Activated T-helper 2 cell treated with anti-CD3 and anti-CD28 coated beads, Interferon-gamma antibody, Interleukin-2, Interleukin-4, amounts not matched to agents 10 μg/mL and 5 μg/mL and 100 μg/mL, durations not matched to agents 14 hours and 24 hours and 36 hours (primary cell): Measurements from ENCODE around the gene ATOX1. TPM values are rescaled to one million over a fixed set of nuclear protein-coding genes. Genes with fewer than 3 reads are reported as not detected.
"Not testable (repeated sequence)": the region's sequence is repeated elsewhere in the genome, so short reads cannot be mapped to it uniquely, and the experiment has no call there.

Source experiments
- DNase-seq: peaks from one replicate; pipeline ENCODE4 v3.0.0; 2021; ENCODE audit warnings: low spot score
- H3K27ac Mint-ChIP-seq: one replicate; pipeline ENCODE4 v1.8.0; 2021; ENCODE audit warnings: mixed read lengths
- H3K27me3 Mint-ChIP-seq: one replicate; pipeline ENCODE4 v1.8.0; 2021; ENCODE audit warnings: low read depth, mixed read lengths
- H3K36me3 Mint-ChIP-seq: one replicate; pipeline ENCODE4 v1.8.0; 2021; ENCODE audit warnings: low read depth, mixed read lengths
- H3K4me1 Mint-ChIP-seq: one replicate; pipeline ENCODE4 v1.8.0; 2021; ENCODE audit warnings: low read depth, mixed read lengths
- H3K4me3 Mint-ChIP-seq: one replicate; pipeline ENCODE4 v1.8.0; 2021; ENCODE audit warnings: low read depth, mild to moderate bottlenecking, moderate library complexity, mixed read lengths
- H3K9me3 Mint-ChIP-seq: one replicate; pipeline ENCODE4 v1.8.0; 2021; ENCODE audit warnings: mixed read lengths
- intact Hi-C: fragments of 100-400 bp; cut with micrococcal nuclease; formaldehyde crosslinking; loops from one replicate; pipeline ENCODE4 v1.15.1; 2023
- total RNA-seq: library from RNA; stranded (reverse); gene quantifications from 2 replicates; pipeline ENCODE4 v1.2.3, GENCODE V29; 2022

ATOX1 gene
- total RNA-seq: 69.8 and 82.8 TPM in 2 replicates

- intact Hi-C loops: loop anchor here (1.0 to 10.0 kb wide), 4 partner anchors 9 to 604 kb away; partner anchors contain the start of genes ANXA6 and G3BP1
- no peaks in the 10 kb centered on the region for H3K9me3 Mint-ChIP-seq
- H3K4me1 Mint-ChIP-seq: peaks cover 32% of the 10 kb centered on the region
- DNase-seq: peak; percentile 87
- peaks cover 4% of the 10 kb centered on the region for H3K27me3 Mint-ChIP-seq
- peak within 1 kb of the TSS; percentile 92 for H3K4me3 Mint-ChIP-seq
- peak within 1 kb of the TSS; percentile 85 for H3K27ac Mint-ChIP-seq
- H3K36me3 Mint-ChIP-seq: peaks cover 7% of the 10 kb centered on the region
Observed at GRCh38 chr5:151758430-151759241, at the start of gene ATOX1. Gene ATOX1, minus strand, starts transcription at chr5:151758631. Its CDS starts 80 bp downstream, at chr5:151758551.

GRCh38 chr5:151805414-151806223, 47.2 kb upstream of the ATOX1 start:
- Mint-ChIP-seq H3K4me1 (peaks cover 26% of the 10 kb centered on the region), H3K4me3 (no peak overlapping the region), H3K36me3 (peaks cover 85% of the 10 kb centered on the region), H3K27me3 (no peaks in the 10 kb centered on the region), H3K9me3 (peaks cover 4% of the 10 kb centered on the region), H3K27ac (no peak overlapping the region)
- intact Hi-C loops: no loop called here
- no peak for DNase-seq

- Mint-ChIP-seq H3K4me1 (peaks cover 22% of the 10 kb centered on the region), H3K27me3 (no peaks in the 10 kb centered on the region), H3K27ac (no peak overlapping the region), H3K36me3 (peaks cover 78% of the 10 kb centered on the region), H3K4me3 (no peak overlapping the region), H3K9me3 (no peaks in the 10 kb centered on the region)
- DNase-seq: no peak
- intact Hi-C loops: no loop called here
Observed at GRCh38 chr5:151800532-151800931, 42.1 kb upstream of the ATOX1 start.

GRCh38 chr5:151799407-151799806, 41.0 kb upstream of the ATOX1 start:
- intact Hi-C loops: no loop called here
- H3K27ac Mint-ChIP-seq: peak overlapping the region; percentile 13
- H3K4me1 Mint-ChIP-seq: peaks cover 22% of the 10 kb centered on the region
- H3K9me3 Mint-ChIP-seq: no peaks in the 10 kb centered on the region
- no peak for DNase-seq
- H3K36me3 Mint-ChIP-seq: peaks cover 75% of the 10 kb centered on the region
- no peaks in the 10 kb centered on the region for H3K27me3 Mint-ChIP-seq
- no peak overlapping the region for H3K4me3 Mint-ChIP-seq

GRCh38 chr5:151798674-151799073, 40.2 kb upstream of the ATOX1 start:
- DNase-seq: no peak
- Mint-ChIP-seq H3K9me3 (no peaks in the 10 kb centered on the region), H3K27me3 (no peaks in the 10 kb centered on the region), H3K36me3 (peaks cover 75% of the 10 kb centered on the region), H3K4me1 (peaks cover 25% of the 10 kb centered on the region), H3K27ac (no peak overlapping the region), H3K4me3 (no peak overlapping the region)
- intact Hi-C loops: no loop called here

GRCh38 chr5:151795426-151795825, 37.0 kb upstream of the ATOX1 start:
- intact Hi-C loops: no loop called here
- H3K4me3 Mint-ChIP-seq: no peak overlapping the region
- H3K4me1 Mint-ChIP-seq: peaks cover 23% of the 10 kb centered on the region
- H3K36me3 Mint-ChIP-seq: peaks cover 86% of the 10 kb centered on the region
- no peak for DNase-seq
- no peaks in the 10 kb centered on the region for H3K27me3 Mint-ChIP-seq
- no peak overlapping the region for H3K27ac Mint-ChIP-seq
- H3K9me3 Mint-ChIP-seq: no peaks in the 10 kb centered on the region

GRCh38 chr5:151793358-151793757, 34.9 kb upstream of the ATOX1 start:
- DNase-seq: no peak
- Mint-ChIP-seq H3K9me3 (no peaks in the 10 kb centered on the region), H3K36me3 (peaks cover 85% of the 10 kb centered on the region), H3K4me3 (no peak overlapping the region), H3K4me1 (peaks cover 19% of the 10 kb centered on the region), H3K27me3 (no peaks in the 10 kb centered on the region), H3K27ac (no peak overlapping the region)
- intact Hi-C loops: no loop called here

GRCh38 chr5:151787817-151788216, 29.4 kb upstream of the ATOX1 start:
- Mint-ChIP-seq H3K27me3 (no peaks in the 10 kb centered on the region), H3K9me3 (no peaks in the 10 kb centered on the region), H3K36me3 (peaks cover 67% of the 10 kb centered on the region), H3K4me1 (peaks cover 13% of the 10 kb centered on the region), H3K27ac (no peak overlapping the region), H3K4me3 (no peak overlapping the region)
- intact Hi-C loops: no loop called here
- no peak for DNase-seq

- H3K9me3 Mint-ChIP-seq: no peaks in the 10 kb centered on the region
- no peak for DNase-seq
- no peak overlapping the region for H3K4me3 Mint-ChIP-seq
- no peak overlapping the region for H3K27ac Mint-ChIP-seq
- intact Hi-C loops: no loop called here
- H3K36me3 Mint-ChIP-seq: peaks cover 54% of the 10 kb centered on the region
- H3K4me1 Mint-ChIP-seq: peaks cover 21% of the 10 kb centered on the region
- no peaks in the 10 kb centered on the region for H3K27me3 Mint-ChIP-seq
Observed at GRCh38 chr5:151786468-151786867, 28.0 kb upstream of the ATOX1 start.

- no peak for DNase-seq
- no peak overlapping the region for H3K4me3 Mint-ChIP-seq
- H3K9me3 Mint-ChIP-seq: no peaks in the 10 kb centered on the region
- H3K4me1 Mint-ChIP-seq: peaks cover 37% of the 10 kb centered on the region
- H3K27me3 Mint-ChIP-seq: no peaks in the 10 kb centered on the region
- H3K36me3 Mint-ChIP-seq: peaks cover 43% of the 10 kb centered on the region
- intact Hi-C loops: no loop called here
- no peak overlapping the region for H3K27ac Mint-ChIP-seq
Observed at GRCh38 chr5:151784141-151784540, 25.7 kb upstream of the ATOX1 start.

- H3K27me3 Mint-ChIP-seq, intact Hi-C loops, H3K27ac Mint-ChIP-seq, H3K4me3 Mint-ChIP-seq, DNase-seq, H3K9me3 Mint-ChIP-seq: not testable (repeated sequence)
- H3K4me1 Mint-ChIP-seq: peaks cover 40% of the 10 kb centered on the region
- H3K36me3 Mint-ChIP-seq: peaks cover 44% of the 10 kb centered on the region
Observed at GRCh38 chr5:151783664-151784063, 25.2 kb upstream of the ATOX1 start.

- no peak overlapping the region for H3K4me3 Mint-ChIP-seq
- H3K4me1 Mint-ChIP-seq: peaks cover 51% of the 10 kb centered on the region
- peaks cover 51% of the 10 kb centered on the region for H3K36me3 Mint-ChIP-seq
- H3K9me3 Mint-ChIP-seq: no peaks in the 10 kb centered on the region
- no peaks in the 10 kb centered on the region for H3K27me3 Mint-ChIP-seq
- intact Hi-C loops: no loop called here
- peak overlapping the region; percentile 33 for H3K27ac Mint-ChIP-seq
- no peak for DNase-seq
Observed at GRCh38 chr5:151781201-151781600, 22.8 kb upstream of the ATOX1 start.

GRCh38 chr5:151780348-151780747, 21.9 kb upstream of the ATOX1 start:
- Mint-ChIP-seq H3K4me1 (peaks cover 52% of the 10 kb centered on the region), H3K36me3 (peaks cover 51% of the 10 kb centered on the region), H3K27me3 (no peaks in the 10 kb centered on the region), H3K4me3 (no peak overlapping the region), H3K27ac (no peak overlapping the region), H3K9me3 (no peaks in the 10 kb centered on the region)
- intact Hi-C loops: no loop called here
- DNase-seq: no peak
